ENCODE results near the gene PRDX2. TPM values are rescaled to one million over a fixed set of nuclear protein-coding genes. Genes with fewer than 3 reads are reported as not detected.

Gene PRDX2
- total RNA-seq, 2 experiments from 2014 or later = 357 to 399 TPM

DNA sequence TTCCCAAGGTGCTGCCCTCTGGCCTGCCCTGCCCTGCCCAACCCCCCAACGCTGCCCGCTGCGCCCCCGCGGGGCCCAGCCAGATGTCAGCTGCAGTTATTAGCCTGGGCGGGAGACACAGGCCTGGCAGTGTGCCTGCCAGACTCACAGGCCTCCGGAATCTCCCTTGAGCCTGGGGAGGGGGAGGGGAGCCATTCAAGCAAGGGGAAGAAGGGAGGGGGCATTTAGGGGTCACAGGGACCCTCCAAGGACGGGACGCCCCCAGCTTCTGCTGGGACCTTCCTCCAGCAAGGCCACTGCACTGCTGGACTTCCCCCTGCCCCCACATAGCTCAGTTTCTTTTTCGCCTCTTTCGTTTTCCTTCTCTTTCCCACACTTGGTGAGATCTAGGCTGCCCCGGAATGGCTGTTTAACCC is 12.9 kb downstream of the PRDX2 start:
- intact Hi-C loops (cut with micrococcal nuclease; ENCODE audit: unreplicated experiment) = no loop called here
- H2AFZ ChIP-seq (ENCODE audit: low read length) = no peak overlapping the region
- POLR2A ChIA-PET = interaction anchor here (0.6 kb wide), 2 partner anchors 47 to 54 kb away, joined by 3 read pairs; no protein-coding TSS in a partner anchor

DNA sequence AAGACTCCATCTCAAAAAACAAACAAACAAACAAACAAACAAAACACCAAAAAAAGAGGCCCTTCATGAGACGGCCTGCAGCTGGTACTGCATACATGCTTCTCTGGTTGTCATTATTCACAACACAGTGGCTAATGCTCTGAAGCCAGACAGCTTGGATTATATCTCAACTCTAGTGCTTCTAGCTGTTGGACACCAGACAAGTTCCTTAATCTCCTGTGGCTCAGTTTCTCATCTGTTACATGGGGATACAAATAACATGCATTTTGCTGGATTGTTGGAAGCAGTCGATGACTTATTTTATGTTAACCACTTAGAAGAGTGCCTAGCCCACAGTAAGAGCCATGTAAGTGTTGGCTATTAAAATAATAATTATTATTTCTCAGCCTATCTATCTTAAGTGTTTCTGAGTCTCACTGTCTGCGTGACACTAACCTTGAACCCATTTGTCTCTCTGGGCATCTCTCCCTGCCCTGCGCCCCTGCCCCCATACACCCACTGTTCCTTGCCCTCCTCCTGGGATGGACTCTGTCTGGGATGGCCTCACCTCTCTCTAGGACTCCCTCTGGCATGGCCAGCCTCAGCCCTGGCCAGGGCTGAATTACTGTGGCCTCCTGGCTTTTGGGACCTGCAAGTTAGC is 13.4 kb downstream of the PRDX2 start:
- Histone ChIP-seq H3K4me1 (ENCODE audit: insufficient read depth, low read length, poor library complexity, severe bottlenecking) (peaks cover 65% of the 10 kb centered on the region), H3K27ac (ENCODE audit: low read depth, low read length, poor library complexity, severe bottlenecking) (no peak overlapping the region), H3K79me2 (ENCODE audit: insufficient read depth, low read depth, low read length) (peaks cover 7% of the 10 kb centered on the region), H2AFZ (ENCODE audit: low read length) (no peak overlapping the region), H3K9me2 (ENCODE audit: insufficient read depth, low read length) (no peaks in the 10 kb centered on the region), H3K9me3 (ENCODE audit: low read length) (no peaks in the 10 kb centered on the region), H3K4me3 (ENCODE audit: low read depth, low read length, poor library complexity, severe bottlenecking) (no peak overlapping the region), H3K4me2 (ENCODE audit: low read length) (peak overlapping the region; percentile 95; the same call in 1 of the 2 replicates), H3K36me3 (ENCODE audit: insufficient read depth, low read length) (no peaks in the 10 kb centered on the region), H4K20me1 (ENCODE audit: insufficient read depth, low read length) (no peaks in the 10 kb centered on the region)
- TF ChIP-seq EZH2phosphoT487 (IDR thresholded peaks at IDR 0.05; ENCODE audit: borderline replicate concordance, low read depth, low read length) (no peak), CTCF (conservative IDR thresholded peaks at IDR 0.05; ENCODE audit: low read length) (no peak)
- ChIA-PET POLR2A (interaction anchor here (0.6 kb wide), 1 partner anchor 48 kb away, joined by 3 read pairs; no protein-coding TSS in a partner anchor), CTCF (ENCODE audit: unreplicated experiment) (no interaction called here)
- intact Hi-C loops (cut with micrococcal nuclease; ENCODE audit: unreplicated experiment) = no loop called here
- BruUV-seq (replicated peaks) = no TSS peak
- no peak for DNase-seq (ENCODE audit: low spot score)

More for the DNA sequence above, 12.9 kb downstream of the PRDX2 start:
- no peak for DNase-seq (ENCODE audit: low spot score)
- peaks cover 8% of the 10 kb centered on the region for H3K79me2 ChIP-seq (ENCODE audit: insufficient read depth, low read depth, low read length)
- no TSS peak for BruUV-seq (replicated peaks)
- peak overlapping the region; percentile 84 for H3K4me3 ChIP-seq (ENCODE audit: low read depth, low read length, poor library complexity, severe bottlenecking)
- H3K4me2 ChIP-seq (ENCODE audit: low read length) = peak overlapping the region; percentile 95
- no peaks in the 10 kb centered on the region for H3K36me3 ChIP-seq (ENCODE audit: insufficient read depth, low read length)
- H3K4me1 ChIP-seq (ENCODE audit: insufficient read depth, low read length, poor library complexity, severe bottlenecking) = peaks cover 60% of the 10 kb centered on the region
- no peaks in the 10 kb centered on the region for H3K9me2 ChIP-seq (ENCODE audit: insufficient read depth, low read length)
- H4K20me1 ChIP-seq (ENCODE audit: insufficient read depth, low read length) = no peaks in the 10 kb centered on the region
- CTCF ChIA-PET (ENCODE audit: unreplicated experiment) = no interaction called here
- H3K27ac ChIP-seq (ENCODE audit: low read depth, low read length, poor library complexity, severe bottlenecking) = no peak overlapping the region
- no peaks in the 10 kb centered on the region for H3K9me3 ChIP-seq (ENCODE audit: low read length)
- no peak for TF ChIP-seq CTCF (conservative IDR thresholded peaks at IDR 0.05; ENCODE audit: low read length)
- no peak for TF ChIP-seq EZH2phosphoT487 (IDR thresholded peaks at IDR 0.05; ENCODE audit: borderline replicate concordance, low read depth, low read length)

DNA sequence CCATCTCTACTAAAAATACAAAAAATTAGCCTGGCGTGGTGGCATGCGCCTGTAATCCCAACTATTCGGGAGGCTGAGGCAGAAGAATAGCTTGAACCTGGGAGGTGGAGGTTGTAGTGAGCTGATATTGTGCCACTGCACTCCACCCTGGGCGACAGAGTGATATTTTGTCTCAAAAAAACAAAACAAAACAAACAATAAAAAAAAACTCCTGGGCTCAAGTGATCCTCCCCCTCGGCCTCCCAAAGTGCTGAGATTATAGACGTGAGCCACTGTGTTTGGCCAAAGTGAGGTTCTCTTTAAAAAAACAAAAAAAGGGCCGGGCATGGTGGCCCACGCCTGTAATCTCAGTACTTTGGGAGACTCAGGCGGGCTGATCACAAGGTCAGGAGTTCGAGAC is 14.1 kb downstream of the PRDX2 start:
- BruUV-seq (replicated peaks) = no TSS peak

More for the DNA sequence above, 14.1 kb downstream of the PRDX2 start:
- Histone ChIP-seq H3K36me3 (ENCODE audit: insufficient read depth, low read length) (no peaks in the 10 kb centered on the region), H3K9me3 (ENCODE audit: low read length) (no peaks in the 10 kb centered on the region), H3K9me2 (ENCODE audit: insufficient read depth, low read length) (no peaks in the 10 kb centered on the region), H3K4me1 (ENCODE audit: insufficient read depth, low read length, poor library complexity, severe bottlenecking) (peaks cover 72% of the 10 kb centered on the region), H3K27ac (ENCODE audit: low read depth, low read length, poor library complexity, severe bottlenecking) (no peak overlapping the region), H3K4me3 (ENCODE audit: low read depth, low read length, poor library complexity, severe bottlenecking) (no peak overlapping the region), H2AFZ (ENCODE audit: low read length) (no peak overlapping the region), H3K4me2 (ENCODE audit: low read length) (no peak overlapping the region), H3K79me2 (ENCODE audit: insufficient read depth, low read depth, low read length) (no peaks in the 10 kb centered on the region; the same call in 1 of the 2 replicates), H4K20me1 (ENCODE audit: insufficient read depth, low read length) (no peaks in the 10 kb centered on the region)
- ChIA-PET POLR2A (interaction anchor here (0.5 kb wide), 1 partner anchor 8 kb away, joined by 3 read pairs; no protein-coding TSS in a partner anchor), CTCF (ENCODE audit: unreplicated experiment) (no interaction called here)
- TF ChIP-seq CTCF (conservative IDR thresholded peaks at IDR 0.05; ENCODE audit: low read length) (no peak), EZH2phosphoT487 (IDR thresholded peaks at IDR 0.05; ENCODE audit: borderline replicate concordance, low read depth, low read length) (no peak)
- intact Hi-C loops (cut with micrococcal nuclease; ENCODE audit: unreplicated experiment) = no loop called here
- DNase-seq (ENCODE audit: low spot score) = no peak
